OCI-LY1 (cell line): Measurements from ENCODE around the gene ARL8B.

ENCODE experiments used
- H2AFZ ChIP-seq: fragments of 200-600 bp; sonication (generic), shearing (Covaris generic); 2 replicates; pipeline ENCODE4 v1.6.0; 2014; ENCODE audit warnings: antibody characterized with exemption, mild to moderate bottlenecking, low read length
- H3F3A ChIP-seq: fragments of 200-600 bp; sonication (generic), shearing (Covaris generic); 2 replicates; pipeline ENCODE4 v1.6.0; 2014; ENCODE audit warnings: mild to moderate bottlenecking, antibody characterized with exemption, low read length, moderate library complexity; ENCODE audit not compliant: insufficient read depth
- H3K27ac ChIP-seq: fragments of 200-600 bp; sonication (generic); 2 replicates; pipeline ENCODE4 v1.5.1; 2014; ENCODE audit warnings: low read length, mixed run types, mild to moderate bottlenecking, low read depth; ENCODE audit not compliant: poor library complexity, severe bottlenecking
- H3K27me3 ChIP-seq: fragments of 200-600 bp; sonication (generic); 2 replicates; pipeline ENCODE4 v1.6.0; 2014; ENCODE audit warnings: antibody characterized with exemption, mild to moderate bottlenecking, low read length, moderate library complexity; ENCODE audit not compliant: insufficient read depth
- H3K36me3 ChIP-seq: fragments of 200-600 bp; sonication (generic); 2 replicates; pipeline ENCODE4 v1.6.1; 2014; ENCODE audit warnings: mild to moderate bottlenecking, antibody characterized with exemption, low read length, moderate library complexity, mixed read lengths; ENCODE audit not compliant: insufficient read depth
- H3K4me1 ChIP-seq: fragments of 200-600 bp; sonication (generic); 2 replicates; pipeline ENCODE4 v1.5.1; 2014; ENCODE audit warnings: mild to moderate bottlenecking, low read length, moderate library complexity; ENCODE audit not compliant: insufficient read depth, severe bottlenecking
- H3K4me2 ChIP-seq: fragments of 200-600 bp; sonication (generic), shearing (Covaris generic); 2 replicates; pipeline ENCODE4 v1.6.1; 2014; ENCODE audit warnings: low read length
- H3K4me3 ChIP-seq: fragments of 200-600 bp; sonication (generic); 2 replicates; pipeline ENCODE4 v1.5.1; 2014; ENCODE audit warnings: low read length, low read depth, mild to moderate bottlenecking, mixed read lengths; ENCODE audit not compliant: poor library complexity, severe bottlenecking
- H3K79me2 ChIP-seq: fragments of 200-600 bp; shearing (Covaris generic); 2 replicates; pipeline ENCODE4 v1.6.1; 2016; ENCODE audit warnings: mixed run types, low read length, mixed read lengths; ENCODE audit not compliant: insufficient read depth
- H3K9ac ChIP-seq: fragments of 200-600 bp; sonication (generic), shearing (Covaris generic); 2 replicates; pipeline ENCODE4 v1.6.1; 2014; ENCODE audit warnings: mild to moderate bottlenecking, low read length, mixed read lengths
- H3K9me2 ChIP-seq: fragments of 200-600 bp; sonication (generic), shearing (Covaris generic); 2 replicates; pipeline ENCODE4 v1.6.1; 2014; ENCODE audit warnings: low read depth, mild to moderate bottlenecking, low read length, mixed read lengths
- H3K9me3 ChIP-seq: fragments of 200-600 bp; shearing (Covaris generic); 2 replicates; pipeline ENCODE4 v1.6.1; 2014; ENCODE audit warnings: low read length, mixed read lengths
- H4K20me1 ChIP-seq: fragments of 200-600 bp; sonication (generic), shearing (Covaris generic); 2 replicates; pipeline ENCODE4 v1.6.0; 2016; ENCODE audit warnings: mild to moderate bottlenecking, low read length; ENCODE audit not compliant: insufficient read depth
- CTCF ChIP-seq: fragments of 200-600 bp; sonication (generic), shearing (Covaris generic); IDR thresholded peaks from 2 replicates; pipeline ENCODE4 v1.5.1; 2017; ENCODE audit warnings: mild to moderate bottlenecking, antibody characterized with exemption, low read length, moderate library complexity, mixed read lengths
- EZH2 ChIP-seq: fragments of 200-600 bp; sonication (generic), shearing (Covaris generic); IDR thresholded peaks from 2 replicates; pipeline ENCODE4 v1.8.0; 2017; ENCODE audit warnings: borderline replicate concordance, mixed run types, mild to moderate bottlenecking, antibody characterized with exemption, low read length, moderate library complexity, mixed read lengths

ARL8B gene

GRCh38 chr3:5090197-5090596, 31.9 kb upstream of the ARL8B start:
- H3K9me2 ChIP-seq = no peaks in the 10 kb centered on the region

GRCh38 chr3:5092018-5092417, 30.1 kb upstream of the ARL8B start:
- Histone ChIP-seq H3K4me1 (no peaks in the 10 kb centered on the region), H2AFZ (no peak overlapping the region), H3F3A (no peaks in the 10 kb centered on the region), H4K20me1 (no peaks in the 10 kb centered on the region), H3K79me2 (no peaks in the 10 kb centered on the region), H3K27ac (no peak overlapping the region), H3K36me3 (no peaks in the 10 kb centered on the region), H3K9me3 (no peaks in the 10 kb centered on the region), H3K4me3 (no peak overlapping the region), H3K4me2 (no peak overlapping the region), H3K9me2 (no peaks in the 10 kb centered on the region), H3K27me3 (peaks cover 4% of the 10 kb centered on the region; the same call in 1 of the 2 replicates), H3K9ac (no peak overlapping the region)
- TF ChIP-seq CTCF (no peak), EZH2 (no peak)

More at GRCh38 chr3:5090197-5090596, 31.9 kb upstream of the ARL8B start:
- no peak overlapping the region for H3K27ac ChIP-seq
- no peak overlapping the region for H3K4me3 ChIP-seq
- H3K9me3 ChIP-seq = no peaks in the 10 kb centered on the region
- no peak overlapping the region for H3K4me2 ChIP-seq
- no peaks in the 10 kb centered on the region for H3K79me2 ChIP-seq
- H3K27me3 ChIP-seq = peaks cover 4% of the 10 kb centered on the region; the same call in 1 of the 2 replicates
- no peak overlapping the region for H3K9ac ChIP-seq
- H4K20me1 ChIP-seq = no peaks in the 10 kb centered on the region
- H3K36me3 ChIP-seq = no peaks in the 10 kb centered on the region
- no peak overlapping the region for H2AFZ ChIP-seq
- TF ChIP-seq CTCF (no peak), EZH2 (no peak)
- no peaks in the 10 kb centered on the region for H3F3A ChIP-seq
- H3K4me1 ChIP-seq = no peaks in the 10 kb centered on the region

- no peak overlapping the region for H3K4me2 ChIP-seq
- no peak overlapping the region for H3K27ac ChIP-seq
- H3K9me2 ChIP-seq = no peaks in the 10 kb centered on the region
- H3K79me2 ChIP-seq = no peaks in the 10 kb centered on the region
- H3K4me3 ChIP-seq = no peak overlapping the region
- TF ChIP-seq EZH2 (no peak), CTCF (no peak)
- no peak overlapping the region for H2AFZ ChIP-seq
- H3K9me3 ChIP-seq = no peaks in the 10 kb centered on the region
- no peaks in the 10 kb centered on the region for H4K20me1 ChIP-seq
- no peaks in the 10 kb centered on the region for H3K4me1 ChIP-seq
- no peak overlapping the region for H3K9ac ChIP-seq
- peaks cover 4% of the 10 kb centered on the region; the same call in 1 of the 2 replicates for H3K27me3 ChIP-seq
- H3F3A ChIP-seq = no peaks in the 10 kb centered on the region
- H3K36me3 ChIP-seq = no peaks in the 10 kb centered on the region
Measured at GRCh38 chr3:5093731-5094130, 28.4 kb upstream of the ARL8B start.
